ENCODE results near the gene TMEM165. TPM values are rescaled to one million over a fixed set of nuclear protein-coding genes. Genes with fewer than 3 reads are reported as not detected.

The TMEM165 gene
- polyA plus RNA-seq, 1 donor from 2014 or later = 102 TPM

GRCh38 chr4:55356991-55357461 is 38.7 kb upstream of the TMEM165 start:
- H3K4me3 ChIP-seq (ENCODE audit: low read length) = no peak overlapping the region
- H3K9me3 ChIP-seq (ENCODE audit: low read length) = no peaks in the 10 kb centered on the region
- H3F3A ChIP-seq (ENCODE audit: insufficient read depth, low read length, poor library complexity, severe bottlenecking) = no peaks in the 10 kb centered on the region
- no peak overlapping the region for H3K27ac ChIP-seq (ENCODE audit: low read length)
- TF ChIP-seq MXI1 (conservative IDR thresholded peaks at IDR 0.05; ENCODE audit: poor library complexity, severe bottlenecking) (no peak), REST (IDR thresholded peaks at IDR 0.05; ENCODE audit: borderline replicate concordance) (no peak), POLR2AphosphoS5 (IDR thresholded peaks at IDR 0.05) (no peak), EZH2 (IDR thresholded peaks at IDR 0.05; ENCODE audit: borderline replicate concordance, insufficient read depth, low read length, poor library complexity, severe bottlenecking) (no peak), RAD21 (conservative IDR thresholded peaks at IDR 0.05) (no peak), TAF1 (IDR thresholded peaks at IDR 0.05; ENCODE audit: low read depth) (no peak), SMC3 (conservative IDR thresholded peaks at IDR 0.05; ENCODE audit: poor library complexity) (no peak), EP300 (conservative IDR thresholded peaks at IDR 0.05; ENCODE audit: poor library complexity, severe bottlenecking) (no peak)
- TF ChIP-seq, protein P1, sequence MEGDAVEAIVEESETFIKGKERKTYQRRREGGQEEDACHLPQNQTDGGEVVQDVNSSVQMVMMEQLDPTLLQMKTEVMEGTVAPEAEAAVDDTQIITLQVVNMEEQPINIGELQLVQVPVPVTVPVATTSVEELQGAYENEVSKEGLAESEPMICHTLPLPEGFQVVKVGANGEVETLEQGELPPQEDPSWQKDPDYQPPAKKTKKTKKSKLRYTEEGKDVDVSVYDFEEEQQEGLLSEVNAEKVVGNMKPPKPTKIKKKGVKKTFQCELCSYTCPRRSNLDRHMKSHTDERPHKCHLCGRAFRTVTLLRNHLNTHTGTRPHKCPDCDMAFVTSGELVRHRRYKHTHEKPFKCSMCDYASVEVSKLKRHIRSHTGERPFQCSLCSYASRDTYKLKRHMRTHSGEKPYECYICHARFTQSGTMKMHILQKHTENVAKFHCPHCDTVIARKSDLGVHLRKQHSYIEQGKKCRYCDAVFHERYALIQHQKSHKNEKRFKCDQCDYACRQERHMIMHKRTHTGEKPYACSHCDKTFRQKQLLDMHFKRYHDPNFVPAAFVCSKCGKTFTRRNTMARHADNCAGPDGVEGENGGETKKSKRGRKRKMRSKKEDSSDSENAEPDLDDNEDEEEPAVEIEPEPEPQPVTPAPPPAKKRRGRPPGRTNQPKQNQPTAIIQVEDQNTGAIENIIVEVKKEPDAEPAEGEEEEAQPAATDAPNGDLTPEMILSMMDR (IDR thresholded peaks at IDR 0.05; ENCODE audit: poor library complexity, severe bottlenecking) = no peak
- no peaks in the 10 kb centered on the region for H3K36me3 ChIP-seq (ENCODE audit: insufficient read depth, low read length)
- no peak overlapping the region for H2AFZ ChIP-seq (ENCODE audit: low read depth, low read length)
- H3K9ac ChIP-seq (ENCODE audit: low read length) = no peak overlapping the region
- no peaks in the 10 kb centered on the region for H3K79me2 ChIP-seq (replicated peaks; ENCODE audit: insufficient read depth, low read length)
- H3K4me2 ChIP-seq (ENCODE audit: low read length) = no peak overlapping the region
- H3K27me3 ChIP-seq (ENCODE audit: insufficient read depth, low read depth, low read length) = no peaks in the 10 kb centered on the region
- H4K20me1 ChIP-seq (ENCODE audit: insufficient read depth) = no peaks in the 10 kb centered on the region
- no peaks in the 10 kb centered on the region for H3K9me2 ChIP-seq (ENCODE audit: insufficient read depth, low read length)

GRCh38 chr4:55358246-55358645 is 37.5 kb upstream of the TMEM165 start:
- H3K9me3 ChIP-seq (ENCODE audit: low read length) = no peaks in the 10 kb centered on the region
- no peaks in the 10 kb centered on the region for H3K36me3 ChIP-seq (ENCODE audit: insufficient read depth, low read length)
- H3K4me3 ChIP-seq (ENCODE audit: low read length) = no peak overlapping the region
- no peaks in the 10 kb centered on the region for H3K27me3 ChIP-seq (ENCODE audit: insufficient read depth, low read depth, low read length)
- H3K79me2 ChIP-seq (replicated peaks; ENCODE audit: insufficient read depth, low read length) = no peaks in the 10 kb centered on the region
- no peak overlapping the region for H3K4me2 ChIP-seq (ENCODE audit: low read length)
- no peaks in the 10 kb centered on the region for H4K20me1 ChIP-seq (ENCODE audit: insufficient read depth)
- no peak overlapping the region for H3K27ac ChIP-seq (ENCODE audit: low read length)
- H3F3A ChIP-seq (ENCODE audit: insufficient read depth, low read length, poor library complexity, severe bottlenecking) = no peaks in the 10 kb centered on the region
- TF ChIP-seq POLR2AphosphoS5 (IDR thresholded peaks at IDR 0.05) (no peak), EP300 (conservative IDR thresholded peaks at IDR 0.05; ENCODE audit: poor library complexity, severe bottlenecking) (no peak), MXI1 (conservative IDR thresholded peaks at IDR 0.05; ENCODE audit: poor library complexity, severe bottlenecking) (no peak), EZH2 (IDR thresholded peaks at IDR 0.05; ENCODE audit: borderline replicate concordance, insufficient read depth, low read length, poor library complexity, severe bottlenecking) (no peak), SMC3 (conservative IDR thresholded peaks at IDR 0.05; ENCODE audit: poor library complexity) (no peak), TAF1 (IDR thresholded peaks at IDR 0.05; ENCODE audit: low read depth) (no peak), RAD21 (conservative IDR thresholded peaks at IDR 0.05) (no peak), REST (IDR thresholded peaks at IDR 0.05; ENCODE audit: borderline replicate concordance) (no peak)
- TF ChIP-seq, protein P1 (IDR thresholded peaks at IDR 0.05; ENCODE audit: poor library complexity, severe bottlenecking) = no peak
- no peaks in the 10 kb centered on the region for H3K9me2 ChIP-seq (ENCODE audit: insufficient read depth, low read length)
- no peak overlapping the region for H2AFZ ChIP-seq (ENCODE audit: low read depth, low read length)
- H3K9ac ChIP-seq (ENCODE audit: low read length) = no peak overlapping the region
